BE2C (cell line): ENCODE results near the gene AQR.

Experiments
- DNase-seq: peaks from one replicate; pipeline ENCODE4 v3.0.0-alpha.2; 2020
- H3K27me3 ChIP-seq: fragments of 250-450 bp; sonication (Bioruptor Pico); 2 replicates; pipeline ENCODE4 v1.5.1; 2020; ENCODE audit warnings: mild to moderate bottlenecking
- H3K36me3 ChIP-seq: fragments of 250-450 bp; sonication (Bioruptor Pico); 2 replicates; pipeline ENCODE4 v1.5.1; 2020; ENCODE audit warnings: mild to moderate bottlenecking
- H3K4me1 ChIP-seq: fragments of 250-450 bp; sonication (Bioruptor Pico); 2 replicates; pipeline ENCODE4 v1.5.1; 2020
- H3K4me3 ChIP-seq: 2 replicates; pipeline ENCODE4 v1.5.1; 2011; ENCODE audit warnings: low read depth, low read length
- H3K9me3 ChIP-seq: fragments of 250-450 bp; sonication (Bioruptor Pico); 2 replicates; pipeline ENCODE4 v1.5.1; 2020
- CTCF ChIP-seq: IDR thresholded peaks from 2 replicates; pipeline ENCODE4 v1.5.1; 2012; ENCODE audit warnings: mild to moderate bottlenecking, low read depth, low read length

Gene AQR

GRCh38 chr15:35000511-35000910 is 31.0 kb upstream of the AQR start:
- no peaks in the 10 kb centered on the region for H3K4me1 ChIP-seq
- H3K27me3 ChIP-seq = no peaks in the 10 kb centered on the region
- no peak overlapping the region for H3K4me3 ChIP-seq
- no peaks in the 10 kb centered on the region for H3K9me3 ChIP-seq
- no peak for TF ChIP-seq CTCF
- no peak for DNase-seq
- no peaks in the 10 kb centered on the region for H3K36me3 ChIP-seq

- no peak for DNase-seq
- Histone ChIP-seq H3K4me1 (no peaks in the 10 kb centered on the region), H3K9me3 (no peaks in the 10 kb centered on the region), H3K27me3 (no peaks in the 10 kb centered on the region), H3K4me3 (no peak overlapping the region), H3K36me3 (no peaks in the 10 kb centered on the region)
- no peak for TF ChIP-seq CTCF
These were observed 30.4 kb upstream of the AQR start for GRCh38 chr15:34999906-35000305.

GRCh38 chr15:34994925-34995324 is 25.4 kb upstream of the AQR start:
- Histone ChIP-seq H3K27me3 (no peaks in the 10 kb centered on the region), H3K36me3 (no peaks in the 10 kb centered on the region), H3K4me1 (no peaks in the 10 kb centered on the region), H3K9me3 (no peaks in the 10 kb centered on the region), H3K4me3 (no peak overlapping the region)
- DNase-seq = no peak
- no peak for TF ChIP-seq CTCF

DNA sequence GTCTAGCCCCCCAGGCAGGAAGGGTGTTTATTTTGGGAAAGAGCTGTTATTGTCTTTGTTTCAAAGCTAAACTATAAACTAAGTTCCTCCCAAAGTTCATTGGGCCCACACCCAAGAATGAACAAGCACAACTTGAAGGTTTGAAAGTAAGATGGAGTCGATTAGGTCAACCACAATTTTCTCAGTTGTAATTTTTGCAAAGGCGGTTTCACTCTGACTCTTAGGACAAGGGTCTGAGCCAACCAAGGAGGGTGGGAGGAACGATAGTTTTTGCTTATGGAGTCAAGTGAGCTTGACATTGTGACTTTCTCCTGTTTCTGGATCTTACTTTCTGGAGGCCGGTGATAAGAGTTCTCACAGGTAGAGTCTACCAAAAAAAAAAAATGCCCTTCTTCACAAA is 24.3 kb upstream of the AQR start:
- Histone ChIP-seq H3K9me3 (no peaks in the 10 kb centered on the region), H3K27me3 (no peaks in the 10 kb centered on the region), H3K36me3 (no peaks in the 10 kb centered on the region), H3K4me3 (no peak overlapping the region), H3K4me1 (no peaks in the 10 kb centered on the region)
- no peak for TF ChIP-seq CTCF
- DNase-seq = no peak

- Histone ChIP-seq H3K4me1 (no peaks in the 10 kb centered on the region), H3K36me3 (no peaks in the 10 kb centered on the region; the same call in 1 of the 2 replicates), H3K27me3 (no peaks in the 10 kb centered on the region), H3K9me3 (no peaks in the 10 kb centered on the region), H3K4me3 (no peak overlapping the region)
- no peak for DNase-seq
- no peak for TF ChIP-seq CTCF
These were observed 23.9 kb upstream of the AQR start for GRCh38 chr15:34993412-34993811.

DNA sequence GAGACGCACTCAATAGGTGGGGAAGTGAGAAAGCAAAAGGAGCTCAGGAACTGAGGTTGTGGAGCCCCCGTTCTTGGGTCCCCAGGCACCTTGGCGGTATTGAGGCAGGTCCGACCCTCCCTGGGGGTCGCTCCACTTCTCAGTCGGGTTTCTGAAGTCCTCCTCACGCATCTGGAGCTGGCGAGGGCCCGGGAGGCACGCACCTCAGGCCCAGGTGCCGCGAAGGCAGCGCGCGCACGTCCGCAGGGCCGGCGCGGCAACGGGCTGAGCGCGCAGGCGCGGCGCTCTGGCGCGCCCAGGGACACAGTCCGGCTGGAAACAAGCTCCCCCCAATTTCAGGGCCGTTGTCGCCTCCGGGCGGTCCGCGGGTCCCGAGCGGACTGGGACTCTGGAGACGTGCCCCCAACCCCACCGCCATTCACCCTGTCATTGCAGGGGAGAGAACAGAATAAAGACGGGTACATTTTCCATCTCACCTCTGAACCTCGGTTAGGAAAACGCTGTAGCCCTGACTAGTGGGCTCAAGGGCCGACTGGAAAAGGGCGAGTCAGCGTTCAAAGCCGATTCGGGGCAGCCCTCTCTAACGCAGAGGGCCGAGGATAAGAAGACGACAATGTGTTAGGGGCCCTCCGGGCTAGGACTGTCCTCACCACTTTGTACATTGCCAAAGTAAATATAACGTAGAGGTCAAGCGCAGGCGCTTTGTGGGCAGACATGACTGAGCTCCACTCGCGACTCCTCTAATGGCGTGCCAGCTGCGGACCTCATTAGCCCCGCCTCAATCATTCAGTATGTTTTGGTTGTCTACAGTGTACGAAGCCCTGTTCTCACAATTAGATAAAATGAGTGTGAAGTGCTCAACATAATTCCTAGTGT is 18.7 kb upstream of the AQR start, which contains the start of gene ZNF770:
Gene ZNF770 (minus strand): TSS at position 261 of the 876 bp plus-strand sequence. CDS start 4,853 bp downstream, outside the sequence.
- Histone ChIP-seq H3K4me1 (peaks cover 9% of the 10 kb centered on the region), H3K36me3 (peaks cover 26% of the 10 kb centered on the region), H3K9me3 (no peaks in the 10 kb centered on the region), H3K4me3 (peak within 1 kb of the TSS; percentile 91), H3K27me3 (no peaks in the 10 kb centered on the region)
- DNase-seq = peak; percentile 80
- TF ChIP-seq CTCF = no peak
